ENCODE results near the gene MFGE8. TPM values are rescaled to one million over a fixed set of nuclear protein-coding genes. Genes with fewer than 3 reads are reported as not detected.

MFGE8 gene
- total and polyA plus RNA-seq, 9 of the 15 experiments (the other 6 are each of a cell fraction or from before 2014, with no cell fraction given), result 2.3 to 142 (median 62.3) TPM

GRCh38 chr15:88865498-88866099 is 47.6 kb downstream of the MFGE8 start:
- ChIA-PET CTCF (ENCODE audit: low intra/inter-chr PET ratio) (no interaction called here), POLR2A (interaction anchor here (0.8 to 1.3 kb wide), 4 partner anchors 9 to 35 kb away, joined by 3 to 4 read pairs (median 3); no protein-coding TSS in a partner anchor)
- Histone ChIP-seq H3K27ac (ENCODE audit: extremely low read depth, low read depth, low read length) (peak overlapping the region; percentile 69), H3K36me3 (ENCODE audit: control insufficient read depth, insufficient read depth, low read length) (no peaks in the 10 kb centered on the region), H3K4me3 (no peak overlapping the region), H3K79me2 (ENCODE audit: control insufficient read depth, insufficient read depth, low read length) (no peaks in the 10 kb centered on the region), H3K27me3 (ENCODE audit: control insufficient read depth in 2 of 2, insufficient read depth in 2 of 2, low read length in 2 of 2) (peaks cover 4 to 18% of the 10 kb centered on the region in 2 experiments; a peak in 3 of 5 replicates), H3K4me2 (ENCODE audit: insufficient read depth, low read length) (peak overlapping the region; percentile 58; the same call in 1 of the 2 replicates), H4K20me1 (replicated peaks; ENCODE audit: control insufficient read depth, insufficient read depth, low read length) (no peaks in the 10 kb centered on the region), H3K4me1 (replicated peaks in 1 of 2; ENCODE audit: control insufficient read depth in 2 of 2, insufficient read depth in 2 of 2, low read length in 2 of 2) (peaks cover 15 to 27% of the 10 kb centered on the region in 2 experiments; a peak in 4 of 5 replicates), H3K9ac (ENCODE audit: insufficient read depth in 1 of 2, low read depth in 2 of 2, low read length in 2 of 2) (peak overlapping the region in 1 of 2 experiments; percentile 42; a peak in 1 of 4 replicates), H2AFZ (ENCODE audit: low read depth, low read length) (peak overlapping the region; percentile 85), H3K9me1 (ENCODE audit: control insufficient read depth, insufficient read depth, low read length) (no peaks in the 10 kb centered on the region), H3K9me3 (replicated peaks; ENCODE audit: control insufficient read depth, insufficient read depth, low read depth, low read length) (no peaks in the 10 kb centered on the region)
- intact Hi-C loops (cut with micrococcal nuclease), result no loop called here
- WGBS (ENCODE audit: insufficient coverage, low coverage, missing lambda C conversion rate), result 9% methylated on average over 5 of the region's 6 CpGs
- in situ Hi-C loops (cut with MboI), result no loop called here
- ATAC-seq (peak; percentile 71), DNase-seq (ENCODE audit: extremely low read depth in 1 of 4, low spot score in 3 of 4) (peak; percentile 54 to 75 (median 62)), FAIRE-seq (peak; percentile 79)
- no TSS peak for BruUV-seq (replicated peaks)
- TF ChIP-seq MED1 (CRISPR knock-in tag; IDR thresholded peaks at IDR 0.05; ENCODE audit: borderline replicate concordance) (no peak), ILK (tag; IDR thresholded peaks at IDR 0.05; ENCODE audit: borderline replicate concordance, low read depth) (no peak), ZNF76 (CRISPR knock-in tag; IDR thresholded peaks at IDR 0.05; ENCODE audit: borderline replicate concordance) (no peak), ATF2 (CRISPR knock-in tag; IDR thresholded peaks at IDR 0.05) (no peak), KAT7 (CRISPR knock-in tag; IDR thresholded peaks at IDR 0.05; ENCODE audit: borderline replicate concordance) (no peak), CHD7 (IDR thresholded peaks at IDR 0.05; ENCODE audit: low read depth, low read length) (no peak), ZNF274 (IDR thresholded peaks at IDR 0.05; ENCODE audit: borderline replicate concordance, low read depth, low read length) (no peak), ZNF583 (CRISPR knock-in tag; IDR thresholded peaks at IDR 0.05) (no peak)

All from K562 (cell line).